Measurements from ENCODE around the gene FIP1L1. TPM values are rescaled to one million over a fixed set of nuclear protein-coding genes. Genes with fewer than 3 reads are reported as not detected.

FIP1L1 gene
- total RNA-seq, 1 donor from 2014 or later: 56.6 TPM

- peak; percentile 87 for DNase-seq (ENCODE audit: low read depth)
- Histone ChIP-seq H3K36me3 (ENCODE audit: control insufficient read depth, insufficient read depth, low read length) (no peaks in the 10 kb centered on the region), H3K27me3 (ENCODE audit: control insufficient read depth, insufficient read depth, low read length) (no peaks in the 10 kb centered on the region), H3K4me3 (ENCODE audit: low read depth, low read length) (no peak overlapping the region)
- TF ChIP-seq CTCF (IDR thresholded peaks at IDR 0.05; ENCODE audit: insufficient read depth, low read length, poor library complexity, severe bottlenecking): no peak
Observed at GRCh38 chr4:53476232-53477037, 99.0 kb downstream of the FIP1L1 start.

- Histone ChIP-seq H3K27me3 (ENCODE audit: control insufficient read depth, insufficient read depth, low read length) (no peaks in the 10 kb centered on the region), H3K4me3 (ENCODE audit: low read depth, low read length) (no peak overlapping the region), H3K36me3 (ENCODE audit: control insufficient read depth, insufficient read depth, low read length) (no peaks in the 10 kb centered on the region)
- no peak for TF ChIP-seq CTCF (IDR thresholded peaks at IDR 0.05; ENCODE audit: insufficient read depth, low read length, poor library complexity, severe bottlenecking)
- DNase-seq (ENCODE audit: low read depth): no peak
Observed at GRCh38 chr4:53477038-53477565, 99.7 kb downstream of the FIP1L1 start.

- Histone ChIP-seq H3K36me3 (ENCODE audit: control insufficient read depth, insufficient read depth, low read length) (no peaks in the 10 kb centered on the region), H3K4me3 (ENCODE audit: low read depth, low read length) (no peak overlapping the region), H3K27me3 (ENCODE audit: control insufficient read depth, insufficient read depth, low read length) (no peaks in the 10 kb centered on the region)
- DNase-seq (ENCODE audit: low read depth): no peak
- TF ChIP-seq CTCF (IDR thresholded peaks at IDR 0.05; ENCODE audit: insufficient read depth, low read length, poor library complexity, severe bottlenecking): no peak
Observed at GRCh38 chr4:53477636-53478035, 100.2 kb downstream of the FIP1L1 start.

- DNase-seq (ENCODE audit: low read depth): no peak
Observed at GRCh38 chr4:53478671-53479456, 101.4 kb downstream of the FIP1L1 start.

More at GRCh38 chr4:53478671-53479456, 101.4 kb downstream of the FIP1L1 start:
- no peaks in the 10 kb centered on the region for H3K27me3 ChIP-seq (ENCODE audit: control insufficient read depth, insufficient read depth, low read length)
- no peak for TF ChIP-seq CTCF (IDR thresholded peaks at IDR 0.05; ENCODE audit: insufficient read depth, low read length, poor library complexity, severe bottlenecking)
- H3K36me3 ChIP-seq (ENCODE audit: control insufficient read depth, insufficient read depth, low read length): no peaks in the 10 kb centered on the region
- H3K4me3 ChIP-seq (ENCODE audit: low read depth, low read length): no peak overlapping the region

Data from kidney epithelial cell (primary cell).